T-cell (primary cell): ENCODE measurements around the gene GORASP2. TPM values are rescaled to one million over a fixed set of nuclear protein-coding genes. Genes with fewer than 3 reads are reported as not detected.

ENCODE experiments used
- ATAC-seq, 4 experiments: fragments of 200-7000 bp in 3 of 4; fragments of 150-1000 bp in 1 of 4; cut with Tn5 transposase; replicated peaks in 1 of 4; 1 replicate in 3 of 4; 2 replicates in 1 of 4; pipeline ENCODE4 v1.10.0; 2021; ENCODE audit warnings: moderate library complexity in 3 of 4, mild to moderate bottlenecking in 2 of 4, moderate number of reproducible peaks in 1 of 4
- CTCF ChIA-PET, 2 donors: fragments of 300-600 bp; sonication (Branson Sonifier 250); formaldehyde crosslinking; loops; one replicate each; lab custom pipeline; 2022; ENCODE audit warnings: antibody characterized with exemption in 2 of 2; lab: Charles Lee
- POLR2A ChIA-PET, 2 donors: fragments of 300-600 bp; sonication (Branson Sonifier 250); formaldehyde crosslinking; loops; one replicate each; lab custom pipeline; 2022; ENCODE audit warnings: antibody characterized with exemption in 2 of 2; lab: Charles Lee
- DNase-seq, 35 experiments: peaks; one replicate each; pipeline versions ENCODE4 v3.0.0 to v3.0.0-alpha.2; 2013 to 2023
- H3K27ac ChIP-seq: one replicate; pipeline ENCODE4 v1.5.1; 2013; ENCODE audit warnings: low read length
- H3K27me3 ChIP-seq, 2 experiments: replicated peaks in 1 of 2; 1 replicate in 1 of 2; 2 replicates in 1 of 2; pipeline versions ENCODE4 v1.6.1 to v1.7.0; 2013; ENCODE audit warnings: low read length in 1 of 2, mixed read lengths in 1 of 2; ENCODE audit not compliant: control insufficient read depth in 2 of 2, insufficient read depth in 2 of 2; ENCODE audit errors: extremely low read depth in 1 of 2
- H3K36me3 ChIP-seq, 2 donors: 1 replicate in 1 of 2; 2 replicates in 1 of 2; pipeline versions ENCODE4 v1.6.1 to v1.7.0; 2013; ENCODE audit warnings: low read length in 1 of 2; ENCODE audit not compliant: control insufficient read depth in 2 of 2, insufficient read depth in 1 of 2; ENCODE audit errors: extremely low read depth in 1 of 2
- H3K4me1 ChIP-seq, 2 experiments: 1 replicate in 1 of 2; 2 replicates in 1 of 2; pipeline versions ENCODE4 v1.6.1 to v1.7.0; 2013; ENCODE audit warnings: low read length in 2 of 2, mixed read lengths in 1 of 2; ENCODE audit not compliant: insufficient read depth in 2 of 2, control insufficient read depth in 1 of 2; ENCODE audit errors: extremely low read depth in 1 of 2
- H3K4me3 ChIP-seq, 2 donors: 1 replicate in 1 of 2; 2 replicates in 1 of 2; pipeline versions ENCODE4 v1.5.1 to v1.7.0; 2013; ENCODE audit warnings: mild to moderate bottlenecking in 2 of 2, low read length in 1 of 2, moderate library complexity in 1 of 2; ENCODE audit not compliant: control insufficient read depth in 1 of 2; ENCODE audit errors: extremely low read depth in 1 of 2
- H3K9me3 ChIP-seq: 2 replicates; pipeline ENCODE4 v1.7.0; 2013
- H3K27ac Mint-ChIP-seq, 2 donors: one replicate each; pipeline ENCODE4 v1.8.0; 2020 to 2021; ENCODE audit warnings: mild to moderate bottlenecking in 2 of 2, mixed read lengths in 2 of 2
- H3K27me3 Mint-ChIP-seq, 2 donors: one replicate each; pipeline ENCODE4 v1.8.0; 2021 to 2022; ENCODE audit warnings: mixed read lengths in 2 of 2
- H3K36me3 Mint-ChIP-seq: one replicate; pipeline ENCODE4 v1.8.0; 2021; ENCODE audit warnings: mixed read lengths
- H3K4me1 Mint-ChIP-seq, 3 donors: one replicate each; pipeline ENCODE4 v1.8.0; 2020 to 2022; ENCODE audit warnings: mixed read lengths in 3 of 3, mild to moderate bottlenecking in 1 of 3
- H3K4me3 Mint-ChIP-seq, 3 donors: one replicate each; pipeline ENCODE4 v1.8.0; 2020 to 2022; ENCODE audit warnings: mild to moderate bottlenecking in 3 of 3, mixed read lengths in 3 of 3, moderate library complexity in 3 of 3
- H3K9me3 Mint-ChIP-seq, 3 donors: one replicate each; pipeline ENCODE4 v1.8.0; 2020 to 2022; ENCODE audit warnings: mixed read lengths in 3 of 3
- WGBS: methylation state at CpG from one replicate; pipeline ENCODE4 v1.1.5; 2013; ENCODE audit warnings: missing lambda C conversion rate; ENCODE audit not compliant: insufficient coverage; 5-methylcytosine and 5-hydroxymethylcytosine counted together
- total RNA-seq, 35 experiments: library from RNA in 6 of 35; stranded (reverse) in 6 of 35; fragments of 120-200 nt in 1 of 35; gene quantifications; one replicate each; pipeline versions ENCODE4 v1.2.1 to v1.2.4 and lab custom pipeline; 2013 to 2026

The GORASP2 gene
- total RNA-seq, 5 donors from 2014 or later (not counting 1 experiment from before 2014, with no cell fraction given), result 61.6 to 81.1 (median 71.0) TPM

GRCh38 chr2:170966648-170967396, 37.8 kb downstream of the GORASP2 start:
- peak in 1 of 4 experiments; percentile 38 for ATAC-seq
- peaks cover 26% of the 10 kb centered on the region for H3K36me3 Mint-ChIP-seq
- peaks cover 7 to 55% of the 10 kb centered on the region in 2 donors for H3K36me3 ChIP-seq

GRCh38 chr2:170967553-170967952, 38.5 kb downstream of the GORASP2 start:
- H3K27me3 ChIP-seq, result no peaks in the 10 kb centered on the region
- 100% methylated on average over 1 of the region's 5 CpGs for WGBS
- Mint-ChIP-seq H3K9me3 (no peaks in the 10 kb centered on the region), H3K4me3 (no peak overlapping the region), H3K4me1 (peaks cover 0 to 3% (median 0%) of the 10 kb centered on the region in 3 donors), H3K27me3 (no peaks in the 10 kb centered on the region), H3K36me3 (peaks cover 21% of the 10 kb centered on the region), H3K27ac (no peak overlapping the region)
- H3K27ac ChIP-seq, result no peak overlapping the region
- ATAC-seq (no peak), DNase-seq (no peak)
- H3K9me3 ChIP-seq, result no peaks in the 10 kb centered on the region
- H3K4me3 ChIP-seq, result no peak overlapping the region
- H3K4me1 ChIP-seq, result peaks cover 0 to under 1% of the 10 kb centered on the region in 2 experiments
- peaks cover 7 to 47% of the 10 kb centered on the region in 2 donors for H3K36me3 ChIP-seq
- POLR2A ChIA-PET, result interaction anchor here in 1 of 2 donors (0.6 kb wide), 1 partner anchor 368 kb away, joined by 6 read pairs; no protein-coding TSS in a partner anchor
- CTCF ChIA-PET, result interaction anchor here in 1 of 2 donors (0.5 to 1.2 kb wide), 3 partner anchors 10 to 449 kb away, joined by 3 to 5 read pairs (median 3); no protein-coding TSS in a partner anchor

More at GRCh38 chr2:170966648-170967396, 37.8 kb downstream of the GORASP2 start:
- Histone ChIP-seq H3K27me3 (no peaks in the 10 kb centered on the region), H3K27ac (no peak overlapping the region), H3K9me3 (no peaks in the 10 kb centered on the region), H3K4me1 (no peaks in the 10 kb centered on the region), H3K4me3 (no peak overlapping the region)
- no peaks in the 10 kb centered on the region for H3K9me3 Mint-ChIP-seq
- WGBS, result 96% methylated on average over 5 of the region's 13 CpGs
- H3K4me1 Mint-ChIP-seq, result no peaks in the 10 kb centered on the region
- no peak overlapping the region for H3K27ac Mint-ChIP-seq
- POLR2A ChIA-PET, result interaction anchor here in 1 of 2 donors (0.6 kb wide), 1 partner anchor 369 kb away, joined by 6 read pairs; no protein-coding TSS in a partner anchor
- H3K4me3 Mint-ChIP-seq, result no peak overlapping the region
- no peaks in the 10 kb centered on the region for H3K27me3 Mint-ChIP-seq
- no peak for DNase-seq
- CTCF ChIA-PET, result interaction anchor here in 1 of 2 donors (0.7 to 1.2 kb wide), 2 partner anchors 10 to 449 kb away, joined by 3 to 5 read pairs; no protein-coding TSS in a partner anchor

- no peak for DNase-seq
- Histone ChIP-seq H3K27me3 (no peaks in the 10 kb centered on the region), H3K27ac (no peak overlapping the region), H3K4me3 (no peak overlapping the region), H3K9me3 (no peaks in the 10 kb centered on the region), H3K36me3 (peaks cover 4 to 43% of the 10 kb centered on the region in 2 donors), H3K4me1 (peaks cover 7% of the 10 kb centered on the region in 2 experiments)
- Mint-ChIP-seq H3K36me3 (peaks cover 18% of the 10 kb centered on the region), H3K9me3 (no peaks in the 10 kb centered on the region), H3K27me3 (no peaks in the 10 kb centered on the region), H3K4me3 (no peak overlapping the region), H3K4me1 (peaks cover 7 to 11% (median 7%) of the 10 kb centered on the region in 3 donors), H3K27ac (peak overlapping the region; percentile 58 to 59)
- POLR2A ChIA-PET, result no interaction called here
- WGBS, result 95% methylated on average over 4 of the region's 12 CpGs
- CTCF ChIA-PET, result interaction anchor here (0.6 to 0.8 kb wide), 3 partner anchors 190 to 633 kb away, joined by 3 to 4 read pairs (median 3); no protein-coding TSS in a partner anchor
- ATAC-seq, result no peak
Measured at GRCh38 chr2:170968205-170969003, 39.4 kb downstream of the GORASP2 start.

- Mint-ChIP-seq H3K4me1 (peaks cover 7 to 11% (median 7%) of the 10 kb centered on the region in 3 donors), H3K4me3 (no peak overlapping the region), H3K27ac (peak overlapping the region; percentile 2 to 58), H3K36me3 (peaks cover 18% of the 10 kb centered on the region), H3K27me3 (no peaks in the 10 kb centered on the region), H3K9me3 (no peaks in the 10 kb centered on the region)
- ATAC-seq (no peak), DNase-seq (no peak)
- H3K4me1 ChIP-seq, result peaks cover 9 to 12% of the 10 kb centered on the region in 2 experiments
- no peak overlapping the region for H3K4me3 ChIP-seq
- ChIA-PET POLR2A (no interaction called here), CTCF (interaction anchor here (0.6 to 0.8 kb wide), 3 partner anchors 189 to 632 kb away, joined by 3 to 4 read pairs (median 3); no protein-coding TSS in a partner anchor)
- peaks cover 4 to 37% of the 10 kb centered on the region in 2 donors for H3K36me3 ChIP-seq
- WGBS, result 89% methylated on average over 2 of the region's 2 CpGs
- no peaks in the 10 kb centered on the region for H3K9me3 ChIP-seq
- H3K27ac ChIP-seq, result no peak overlapping the region
- H3K27me3 ChIP-seq, result no peaks in the 10 kb centered on the region
Measured at GRCh38 chr2:170969030-170969429, 40.0 kb downstream of the GORASP2 start.

- Histone ChIP-seq H3K27ac (no peak overlapping the region), H3K4me3 (no peak overlapping the region), H3K4me1 (peaks cover 9 to 20% of the 10 kb centered on the region in 2 experiments), H3K27me3 (no peaks in the 10 kb centered on the region), H3K36me3 (peaks cover 4 to 28% of the 10 kb centered on the region in 2 donors), H3K9me3 (no peaks in the 10 kb centered on the region)
- ChIA-PET CTCF (no interaction called here), POLR2A (interaction anchor here in 1 of 2 donors (0.5 to 0.7 kb wide), 2 partner anchors 458 to 640 kb away, joined by 3 read pairs; no protein-coding TSS in a partner anchor)
- Mint-ChIP-seq H3K9me3 (no peaks in the 10 kb centered on the region), H3K4me1 (peaks cover 10 to 11% (median 10%) of the 10 kb centered on the region in 3 donors), H3K4me3 (no peak overlapping the region), H3K27ac (no peak overlapping the region), H3K27me3 (no peaks in the 10 kb centered on the region), H3K36me3 (peaks cover 18% of the 10 kb centered on the region)
- DNase-seq (no peak), ATAC-seq (no peak)
- WGBS, result 80% methylated on average over 7 of the region's 10 CpGs
Measured at GRCh38 chr2:170969872-170970496, 40.9 kb downstream of the GORASP2 start.
